Renal cortex interstitium (tissue), 11 donors: ENCODE data around the gene PC. TPM values are rescaled to one million over a fixed set of nuclear protein-coding genes. Genes with fewer than 3 reads are reported as not detected.

Experiments used
- DNase-seq, 11 donors: peaks; one replicate each; pipeline ENCODE4 v3.0.0-alpha.2; 2013; ENCODE audit warnings: low read depth in 9 of 11, low spot score in 4 of 11; ENCODE audit errors: extremely low read depth in 1 of 11
- polyA plus RNA-seq, 3 donors: library from polyadenylated mRNA; unstranded; fragments of 120-200 nt; gene quantifications; one replicate each; pipeline ENCODE4 v1.2.1, GENCODE V29; 2013; ENCODE audit not compliant: insufficient read length in 3 of 3

The PC gene
- polyA plus RNA-seq, 3 donors: 39.6 to 53.8 (median 51.7) TPM

- DNase-seq: no peak
Measured at GRCh38 chr11:66853242-66854229, 104.6 kb downstream of the PC start.

GRCh38 chr11:66852466-66853241, 105.5 kb downstream of the PC start:
- DNase-seq: no peak

- DNase-seq: no peak
Measured at GRCh38 chr11:66851698-66852465, 106.3 kb downstream of the PC start.

- DNase-seq: no peak
Measured at GRCh38 chr11:66851239-66851596, 107.0 kb downstream of the PC start.

- DNase-seq: no peak
Measured at GRCh38 chr11:66850588-66851238, 107.5 kb downstream of the PC start.

GRCh38 chr11:66850235-66850587, 108.0 kb downstream of the PC start:
- DNase-seq: no peak

GRCh38 chr11:66849501-66850234, 108.5 kb downstream of the PC start:
- DNase-seq: no peak

GRCh38 chr11:66848671-66849500, 109.3 kb downstream of the PC start:
- DNase-seq: no peak

- DNase-seq: no peak
Measured at GRCh38 chr11:66847461-66848232, 110.5 kb downstream of the PC start.

- DNase-seq: no peak
Measured at GRCh38 chr11:66846671-66847091, 111.5 kb downstream of the PC start.

GRCh38 chr11:66845876-66846212, 112.3 kb downstream of the PC start:
- DNase-seq: no peak

- no peak for DNase-seq
Measured at GRCh38 chr11:66845143-66845875, 112.9 kb downstream of the PC start.

- no peak for DNase-seq
Measured at GRCh38 chr11:66844496-66845142, 113.6 kb downstream of the PC start.

- DNase-seq: no peak
Measured at GRCh38 chr11:66843776-66844495, 114.2 kb downstream of the PC start.
